HG03064 (cell line): ENCODE data around the gene SPINT3.
"Not testable (repeated sequence)": the region's sequence is repeated elsewhere in the genome, so short reads cannot be mapped to it uniquely, and the experiment has no call there.

Source experiments
- ATAC-seq: cut with Tn5 transposase; IDR thresholded peaks from one replicate; pipeline ENCODE4 v1.9.1; 2021; ENCODE audit warnings: low read depth; ENCODE audit not compliant: unreplicated experiment

The SPINT3 gene

DNA sequence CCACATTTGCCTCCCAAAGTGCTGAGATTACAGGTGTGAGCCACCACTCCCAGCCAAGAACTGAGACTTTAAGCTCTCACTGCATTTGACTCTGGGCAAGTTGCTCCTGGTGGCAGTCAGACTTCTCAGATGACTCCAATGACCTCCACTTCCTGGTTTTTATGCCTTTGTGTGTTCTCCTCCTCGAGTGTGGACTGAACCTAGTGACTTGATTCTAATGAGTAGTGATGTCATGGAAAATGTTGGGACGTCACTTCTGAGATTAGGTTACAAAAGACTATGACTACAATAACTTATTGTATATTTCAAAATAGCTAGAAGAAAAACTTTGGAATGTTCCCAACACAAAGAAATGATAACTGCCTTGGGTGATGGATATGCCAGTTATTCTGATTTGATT lies 12.0 kb downstream of the SPINT3 start:
- ATAC-seq = no peak

DNA sequence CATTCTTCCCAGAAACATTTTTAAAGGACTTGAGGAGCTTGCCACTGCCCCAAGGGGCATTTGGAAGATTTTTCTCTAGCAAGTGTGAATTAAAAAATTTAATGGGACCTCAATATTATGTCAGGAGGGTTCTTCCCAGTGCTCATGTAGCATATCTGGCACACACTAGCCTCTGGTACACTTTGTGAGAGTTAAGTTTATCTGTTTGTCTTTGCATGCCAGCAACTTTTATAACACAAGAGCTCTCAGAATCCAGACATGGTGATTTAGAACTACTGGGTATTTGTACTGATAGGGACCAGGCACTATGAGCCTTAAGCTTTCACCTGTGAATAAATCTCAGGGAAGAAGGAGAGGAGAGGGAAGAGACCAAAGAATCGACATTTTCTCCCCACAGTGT lies 12.9 kb downstream of the SPINT3 start:
- no peak for ATAC-seq

DNA sequence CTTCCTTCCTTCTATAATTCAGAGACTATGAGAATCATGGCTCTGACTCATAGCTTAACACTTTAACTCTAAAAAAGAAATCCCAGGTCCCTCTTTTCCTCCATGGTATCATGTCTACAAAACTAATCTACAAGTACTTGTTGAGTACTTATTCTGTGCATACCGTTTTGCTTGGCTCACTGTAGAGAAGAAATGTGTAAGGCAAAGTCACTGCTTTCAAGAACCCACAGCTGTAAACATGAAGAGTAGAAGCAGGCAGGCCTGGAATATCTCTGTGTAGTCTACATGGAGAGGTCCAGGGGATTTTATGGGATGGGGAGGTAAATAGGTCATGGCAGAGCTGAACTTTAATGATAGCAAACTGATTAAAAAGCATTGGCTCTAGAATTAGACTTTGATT lies 13.8 kb downstream of the SPINT3 start:
- no peak for ATAC-seq

DNA sequence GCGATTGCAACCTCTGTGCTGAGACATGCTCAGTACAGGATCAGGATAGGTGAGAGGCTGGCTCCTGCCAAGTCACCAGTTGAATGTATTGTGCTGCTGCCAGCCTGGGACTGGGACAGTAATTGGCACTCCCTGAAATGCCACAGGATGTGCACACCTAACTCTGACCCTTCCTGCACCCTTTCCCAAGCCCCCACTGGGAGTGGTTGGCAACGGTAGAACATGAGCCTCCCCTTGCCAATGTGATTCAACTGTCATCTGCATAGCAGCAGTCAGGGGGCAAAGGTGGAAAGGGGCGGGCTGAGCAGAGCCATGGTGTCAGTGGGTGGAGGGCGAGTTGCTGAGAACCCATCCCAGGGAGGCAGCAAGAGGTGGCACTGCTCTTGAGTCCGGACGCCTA lies 15.4 kb downstream of the SPINT3 start:
- no peak for ATAC-seq

DNA sequence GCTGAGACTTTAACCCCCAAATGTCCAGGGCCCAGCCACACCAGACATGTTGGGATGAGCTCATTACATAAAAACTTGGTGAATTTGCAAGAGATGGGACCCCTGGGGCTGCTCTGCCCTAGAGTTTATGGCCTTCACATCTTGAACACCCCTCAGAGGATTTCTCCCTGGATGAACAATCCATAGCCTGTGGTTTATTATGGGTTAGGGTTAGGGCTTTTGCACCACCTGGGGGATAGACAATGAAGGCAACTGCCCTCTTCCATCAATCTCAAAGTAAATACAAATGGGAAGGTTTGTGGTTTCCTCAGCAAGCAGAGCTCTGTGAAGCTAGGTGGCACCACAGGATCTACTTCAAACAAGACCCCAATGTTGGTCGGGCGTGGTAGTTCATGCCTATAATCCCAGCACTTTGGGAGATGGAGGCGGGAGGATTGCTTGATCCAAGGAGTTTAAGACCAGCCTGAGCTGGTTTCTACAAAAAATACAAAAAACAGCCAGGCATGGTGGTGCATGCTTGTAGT lies 17.4 kb downstream of the SPINT3 start:
- ATAC-seq = no peak

DNA sequence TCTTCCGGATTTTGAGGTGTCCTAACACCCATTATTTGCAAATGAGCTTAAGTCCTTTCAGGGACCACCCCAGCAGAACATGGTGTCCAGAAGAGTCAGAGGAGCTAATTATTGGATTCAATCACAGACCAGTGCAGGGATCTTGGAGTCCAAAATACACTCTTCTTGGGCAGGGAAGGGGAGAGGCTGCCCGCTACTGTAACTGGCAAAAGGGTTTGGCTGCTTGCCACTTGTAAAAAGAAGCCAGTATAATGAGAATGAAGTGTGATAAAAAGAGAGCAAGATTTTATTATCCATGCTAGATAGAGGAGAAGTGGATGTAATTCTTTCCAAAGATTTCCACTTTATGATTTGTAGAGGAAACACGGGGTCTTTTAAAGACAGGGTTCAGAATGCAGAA lies 19.3 kb downstream of the SPINT3 start:
- ATAC-seq = no peak

DNA sequence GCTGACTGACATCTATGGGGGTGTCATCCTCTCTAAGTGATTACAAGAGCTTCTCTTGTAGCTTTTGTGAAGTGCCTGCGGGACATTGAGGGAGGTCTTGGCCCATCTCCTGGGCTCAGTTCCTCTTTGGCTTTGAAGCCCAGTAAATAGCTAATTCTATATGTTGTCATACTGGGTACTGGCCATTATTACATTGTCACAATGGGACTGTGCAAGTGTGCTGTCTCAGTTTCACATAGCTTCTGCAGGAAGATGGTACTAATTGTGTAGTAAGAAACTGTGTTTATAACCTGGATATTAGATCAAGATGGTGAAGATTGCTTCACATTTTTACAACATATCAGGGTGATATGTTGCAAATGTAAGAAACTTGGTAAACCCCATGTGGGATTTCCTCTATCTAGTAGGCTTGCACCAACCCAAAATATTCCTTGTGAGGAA lies 19.9 kb downstream of the SPINT3 start:
- no peak for ATAC-seq

DNA sequence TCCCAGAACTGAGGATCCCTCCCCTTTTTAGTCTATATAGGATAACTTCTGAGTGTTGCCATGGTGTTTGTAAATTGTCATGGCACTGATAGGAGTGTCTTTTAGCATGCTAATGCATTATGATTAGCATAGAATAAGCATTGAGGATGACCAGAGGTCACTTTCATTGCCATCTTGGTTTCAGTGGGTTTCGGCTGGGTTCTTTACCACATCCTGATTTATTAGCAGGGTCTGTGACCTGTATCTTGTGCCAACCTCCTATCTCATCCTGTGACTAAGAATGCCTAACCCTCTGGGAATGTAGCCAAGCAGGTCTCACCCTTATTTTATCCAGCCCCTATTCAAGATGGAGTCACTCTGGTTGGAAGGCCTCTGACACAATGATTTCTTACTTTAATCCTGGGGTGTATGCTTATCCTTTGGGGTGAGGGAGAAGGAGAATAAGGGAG lies 26.3 kb downstream of the SPINT3 start:
- no peak for ATAC-seq

DNA sequence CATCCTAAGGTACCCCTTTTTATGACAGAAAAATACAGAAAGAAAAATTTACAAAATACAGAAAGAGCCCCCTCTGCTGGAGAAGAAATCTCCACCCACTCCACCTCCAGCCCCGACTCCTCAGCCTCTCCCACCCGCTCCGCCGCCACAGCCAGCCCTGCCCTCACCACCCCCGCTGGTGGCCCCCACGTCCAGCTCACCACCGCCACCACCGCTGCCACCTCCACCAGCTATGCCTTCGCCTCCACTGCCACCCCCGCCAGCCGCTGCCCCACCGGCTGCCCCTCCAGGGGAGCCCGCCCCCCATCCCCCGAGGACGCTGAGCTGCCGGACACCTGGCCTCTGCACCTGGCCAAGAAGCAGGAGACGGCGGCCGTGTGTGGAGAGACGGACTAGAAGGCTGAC lies 28.2 kb downstream of the SPINT3 start:
- no peak for ATAC-seq

DNA sequence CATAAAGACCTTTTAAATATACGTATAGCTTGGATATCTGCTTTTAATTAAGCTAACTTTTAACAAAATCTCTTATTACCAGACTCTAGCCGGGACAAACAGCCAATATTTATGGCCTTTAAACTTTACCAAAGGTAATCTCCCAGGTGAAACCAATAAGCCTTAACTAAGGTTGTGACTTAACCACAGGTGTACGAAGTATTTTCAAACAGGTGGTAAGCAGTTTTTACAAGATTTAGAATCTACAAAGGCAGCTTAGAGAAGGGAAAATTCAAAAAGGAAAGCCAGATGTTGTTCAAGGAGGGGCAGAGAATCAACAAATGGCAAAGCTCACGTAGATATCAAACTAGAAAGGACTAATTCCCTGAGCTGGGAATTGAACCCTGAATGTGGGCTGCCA lies 30.0 kb downstream of the SPINT3 start:
- no peak for ATAC-seq

DNA sequence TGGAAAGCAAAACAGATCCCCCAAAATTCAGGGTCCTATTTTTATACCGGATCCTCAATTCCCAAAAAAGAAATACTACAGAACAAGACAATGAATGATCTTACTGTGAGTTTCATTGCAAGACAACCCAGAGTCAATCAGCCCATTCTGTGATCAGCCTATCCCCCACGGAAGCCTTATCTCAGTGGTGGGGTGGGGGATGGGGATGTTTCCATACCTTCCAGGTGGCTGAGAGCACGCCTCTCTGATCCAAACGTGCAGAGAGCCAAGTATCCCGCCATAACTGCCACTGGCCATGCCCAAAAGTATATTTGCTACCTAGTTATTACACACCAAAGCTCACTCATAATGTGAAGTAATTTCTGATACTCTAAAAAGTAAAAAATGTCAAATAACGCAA lies 30.7 kb downstream of the SPINT3 start:
- ATAC-seq = no peak

DNA sequence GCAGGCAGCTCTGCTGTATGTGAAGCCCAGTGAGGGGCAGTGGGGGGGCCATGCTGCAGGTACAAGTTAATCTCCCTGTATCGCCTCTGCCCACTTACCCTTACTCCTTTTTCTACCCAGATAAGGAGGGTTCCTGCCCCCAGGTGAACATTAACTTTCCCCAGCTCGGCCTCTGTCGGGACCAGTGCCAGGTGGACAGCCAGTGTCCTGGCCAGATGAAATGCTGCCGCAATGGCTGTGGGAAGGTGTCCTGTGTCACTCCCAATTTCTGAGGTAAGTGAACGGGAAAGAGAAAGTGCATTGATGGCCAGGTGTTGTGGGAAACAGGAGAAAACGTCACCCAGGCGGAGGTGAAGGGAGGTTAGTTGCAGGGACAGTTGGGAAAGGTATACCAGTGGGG lies 35.6 kb downstream of the SPINT3 start:
- ATAC-seq = no peak

DNA sequence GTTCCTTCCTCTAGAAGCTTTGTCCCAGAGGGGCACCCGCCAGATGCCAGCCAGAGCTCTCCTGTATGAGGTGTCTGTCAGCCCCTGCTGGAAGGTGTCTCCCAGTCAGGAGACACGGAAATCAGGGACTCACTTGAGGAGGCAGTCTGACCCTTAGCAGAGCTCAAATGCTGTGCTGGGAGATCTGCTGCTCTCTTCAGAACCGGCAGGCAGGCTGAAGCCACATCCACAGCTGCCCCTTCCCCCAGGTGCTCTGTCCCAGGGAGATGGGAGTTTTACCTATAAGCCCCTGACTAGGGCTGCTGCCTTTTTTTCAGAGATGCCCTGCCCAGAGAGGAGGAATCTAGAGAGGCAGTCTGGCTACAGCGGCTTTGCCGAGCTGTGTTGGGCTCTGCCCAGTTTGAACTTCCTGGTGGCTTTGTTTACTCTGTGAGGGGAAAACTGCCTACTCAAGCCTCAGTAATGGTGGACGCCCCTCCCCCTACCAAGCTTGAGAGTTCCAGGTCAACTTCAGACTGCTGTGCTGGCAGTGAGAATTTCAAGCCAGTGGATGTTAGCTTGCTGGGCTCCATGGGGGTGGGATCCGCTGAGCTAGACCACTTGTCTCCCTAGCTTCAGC lies 37.8 kb downstream of the SPINT3 start:
- not testable (repeated sequence) for ATAC-seq

DNA sequence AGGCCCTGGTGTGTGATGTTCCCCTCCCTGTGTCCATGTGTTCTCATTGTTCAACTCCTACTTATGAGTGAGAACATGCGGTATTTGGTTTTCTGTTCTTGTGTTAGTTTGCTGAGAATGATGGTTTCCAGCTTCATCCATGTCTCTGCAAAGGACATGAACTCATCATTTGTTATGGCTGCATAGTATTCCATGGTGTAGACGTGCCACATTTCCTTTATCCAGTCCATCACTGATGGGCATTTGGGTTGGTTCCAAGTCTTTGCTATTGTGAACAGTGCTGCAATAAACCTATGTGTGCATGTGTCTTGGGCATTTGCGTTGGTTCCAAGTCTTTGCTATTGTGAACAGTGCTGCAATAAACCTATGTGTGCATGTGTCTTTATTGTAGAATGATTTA lies 43.1 kb downstream of the SPINT3 start:
- not testable (repeated sequence) for ATAC-seq

DNA sequence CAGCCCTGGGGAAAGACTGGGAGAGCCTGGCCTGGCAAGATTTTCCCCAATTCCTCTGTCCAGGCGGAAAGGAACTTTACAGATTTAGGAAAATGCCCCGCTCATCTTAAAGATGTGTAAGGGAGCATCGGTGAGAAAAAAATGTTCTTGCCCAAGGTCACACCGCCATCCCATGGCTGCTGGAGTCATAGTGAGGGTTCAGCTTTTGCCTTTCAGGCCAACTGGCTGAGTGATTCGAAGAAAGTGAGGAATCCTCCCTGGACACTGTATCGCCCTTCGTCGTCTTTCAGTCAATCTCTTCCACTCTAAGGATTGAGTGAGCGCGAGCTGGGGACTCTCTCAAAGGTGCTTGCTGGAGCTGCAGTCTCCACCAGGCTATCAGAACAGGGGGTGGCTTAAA lies 44.5 kb downstream of the SPINT3 start:
- ATAC-seq = no peak

DNA sequence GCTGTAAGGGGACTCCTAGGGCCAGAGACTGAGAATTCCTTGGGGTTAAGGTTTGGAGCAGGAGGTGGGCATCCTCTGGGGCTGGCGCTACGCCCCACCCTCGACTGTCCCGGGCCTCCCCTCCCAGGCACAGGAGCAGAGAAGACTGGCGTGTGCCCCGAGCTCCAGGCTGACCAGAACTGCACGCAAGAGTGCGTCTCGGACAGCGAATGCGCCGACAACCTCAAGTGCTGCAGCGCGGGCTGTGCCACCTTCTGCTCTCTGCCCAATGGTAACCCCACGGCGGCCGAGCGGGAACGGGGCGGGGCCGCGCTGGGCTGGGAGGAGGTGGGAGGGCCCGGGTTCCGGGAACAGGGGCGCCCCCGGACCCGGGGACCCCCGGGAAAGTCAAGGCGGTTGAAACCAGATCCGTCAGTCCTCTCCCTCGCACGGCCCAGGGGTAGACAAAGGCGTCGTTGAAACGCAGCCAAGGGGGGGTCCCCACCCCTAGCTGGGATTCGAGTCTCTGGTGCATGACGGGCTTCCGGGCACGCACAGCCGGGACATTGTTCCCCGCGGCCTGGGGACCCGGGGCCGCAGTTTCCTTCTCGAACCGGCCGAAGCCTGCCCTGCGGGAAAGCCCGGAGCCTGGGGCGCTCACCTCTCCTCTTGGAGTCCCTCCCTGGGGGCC lies 45.0 kb downstream of the SPINT3 start:
- ATAC-seq = no peak

DNA sequence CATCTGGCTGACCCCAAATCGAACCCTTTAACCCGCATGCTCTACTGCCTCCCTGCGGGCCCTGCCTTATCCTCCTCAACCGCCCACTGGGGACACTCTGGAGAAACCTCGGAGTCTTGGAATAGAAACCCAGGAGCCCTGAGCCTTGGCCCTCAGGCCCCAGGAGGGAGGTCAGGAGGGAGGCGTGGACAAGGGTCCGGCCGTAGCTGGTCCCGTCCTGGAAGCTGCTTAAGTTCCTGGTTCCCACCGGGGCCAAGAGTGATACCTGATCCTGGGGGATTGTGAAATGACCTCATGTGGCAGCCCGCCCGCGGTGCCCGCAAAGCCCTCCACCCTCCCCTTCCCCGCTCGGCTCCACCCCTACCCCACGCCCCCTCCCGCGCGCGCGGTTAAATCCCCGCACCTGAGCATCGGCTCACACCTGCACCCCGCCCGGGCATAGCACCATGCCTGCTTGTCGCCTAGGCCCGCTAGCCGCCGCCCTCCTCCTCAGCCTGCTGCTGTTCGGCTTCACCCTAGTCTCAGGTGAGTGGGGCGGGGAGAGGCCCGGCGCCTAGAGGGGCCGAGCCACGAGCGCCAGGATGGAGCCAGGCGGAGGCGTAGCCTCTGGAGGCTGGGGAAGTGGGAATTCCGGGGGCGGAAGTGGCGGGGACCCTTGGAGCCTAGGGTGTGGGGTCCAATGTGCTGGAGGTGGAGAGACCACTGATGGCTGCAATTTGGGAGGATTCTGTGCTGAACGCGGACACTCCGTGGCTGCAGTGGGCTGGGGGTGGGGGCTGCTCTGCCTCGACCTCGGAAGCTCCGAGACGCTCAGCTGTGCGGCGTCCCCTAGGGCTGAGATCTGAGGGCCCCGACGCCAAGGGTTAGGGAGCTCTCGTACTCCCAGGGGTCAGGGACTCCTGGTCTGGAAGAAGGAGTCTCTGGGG lies 45.8 kb downstream of the SPINT3 start, which contains the start of gene WFDC2:
TSS of gene WFDC2 (plus strand) at position 418 of the 926 bp plus-strand sequence. CDS start at position 447, 29 bp downstream.
- ATAC-seq = no peak

DNA sequence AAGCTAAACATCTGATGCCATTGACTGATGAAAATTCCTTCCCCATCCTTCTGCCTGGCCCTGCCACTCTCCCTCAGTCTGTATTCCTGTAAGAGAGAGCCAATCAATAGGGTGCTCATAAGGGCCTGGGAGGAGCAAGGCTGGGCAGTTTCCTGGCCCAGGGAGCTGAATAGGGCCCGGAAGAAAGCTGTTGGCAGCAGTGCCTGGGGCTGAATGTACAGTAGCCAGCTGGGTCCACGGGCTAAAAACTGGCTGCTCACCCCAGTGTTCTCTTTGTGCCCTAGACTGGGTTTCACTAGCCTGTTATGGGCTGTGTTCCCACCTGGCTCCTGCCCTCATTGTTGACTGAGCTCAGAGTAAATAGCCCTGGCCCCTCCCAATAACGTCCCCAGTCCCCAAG lies 47.6 kb downstream of the SPINT3 start:
- no peak for ATAC-seq

DNA sequence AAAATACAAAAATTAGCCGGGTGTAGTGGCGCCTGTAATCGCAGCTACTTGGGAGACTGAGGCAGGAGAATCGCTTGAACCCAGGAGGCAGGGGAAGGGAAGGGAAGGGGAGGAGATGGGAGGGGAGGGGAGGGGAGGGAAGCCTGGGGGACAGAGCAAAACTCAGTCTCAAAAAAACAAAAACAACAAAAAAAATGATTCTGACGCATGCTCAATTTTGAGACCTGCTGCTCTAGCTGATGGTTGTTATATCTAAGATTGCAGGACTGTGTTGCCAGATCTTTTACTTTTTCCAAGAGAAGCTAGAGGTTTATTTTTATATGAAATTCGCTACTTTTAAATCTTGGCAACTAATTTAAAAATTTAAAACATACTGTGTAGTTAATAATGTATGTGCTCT lies 48.2 kb downstream of the SPINT3 start:
- no peak for ATAC-seq

DNA sequence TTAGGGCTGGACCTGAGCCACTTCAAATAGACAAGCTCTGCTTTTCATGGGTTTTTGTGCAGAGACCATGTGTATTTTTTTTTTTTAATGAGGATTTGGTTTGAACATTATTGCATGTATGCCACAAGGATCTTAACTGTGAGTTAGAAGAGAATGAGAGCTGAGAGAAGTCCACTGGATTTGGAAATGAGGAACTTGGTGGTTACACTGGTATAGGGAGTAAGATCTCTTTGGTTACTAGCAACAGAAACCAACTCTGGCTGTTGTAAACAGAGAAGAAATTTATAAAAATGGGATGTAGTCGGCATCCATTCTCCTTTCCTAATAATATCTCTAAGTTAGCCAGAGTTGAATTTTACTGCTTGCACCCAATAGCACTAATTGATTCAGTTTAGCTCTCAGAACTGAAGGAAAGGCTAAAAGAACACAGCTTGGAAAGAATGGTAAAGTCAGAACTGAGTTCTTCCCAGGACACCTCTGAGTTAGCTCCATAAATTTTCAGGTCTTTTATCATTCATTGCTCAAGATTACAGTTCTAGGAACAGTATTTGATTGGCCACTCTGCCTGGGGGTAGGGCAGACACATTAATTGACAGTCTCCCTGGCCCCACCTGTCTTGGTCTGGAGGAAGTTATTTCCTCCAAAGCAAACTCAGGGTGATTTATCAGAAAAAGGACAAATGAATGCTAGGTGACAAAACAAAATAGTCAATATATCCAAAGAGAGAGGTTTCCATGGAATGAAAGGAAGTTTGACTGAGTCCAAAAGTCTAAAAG lies 49.7 kb downstream of the SPINT3 start:
- ATAC-seq = no peak
